ENCODE results near the gene CCDC9.

DNA sequence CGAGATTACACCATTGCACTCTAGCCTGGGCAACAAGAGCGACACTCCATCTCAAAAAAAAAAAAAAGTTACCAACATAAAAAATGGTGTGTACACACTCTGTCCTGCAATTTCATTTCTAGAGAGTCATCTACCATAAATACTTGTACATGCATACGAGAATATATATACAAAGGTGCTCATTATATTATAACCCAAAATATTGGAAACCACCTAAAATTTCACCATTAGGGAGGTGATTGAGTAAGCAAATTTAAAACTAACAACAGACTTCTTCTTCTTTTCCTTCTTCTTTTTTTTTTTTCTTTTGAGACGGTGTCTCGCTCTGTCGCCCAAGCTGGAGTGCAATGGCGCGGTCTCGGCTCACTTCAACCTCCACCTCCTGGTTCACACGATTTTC, 45.9 kb downstream of the CCDC9 start:
- TF ChIP-seq, protein P1, sequence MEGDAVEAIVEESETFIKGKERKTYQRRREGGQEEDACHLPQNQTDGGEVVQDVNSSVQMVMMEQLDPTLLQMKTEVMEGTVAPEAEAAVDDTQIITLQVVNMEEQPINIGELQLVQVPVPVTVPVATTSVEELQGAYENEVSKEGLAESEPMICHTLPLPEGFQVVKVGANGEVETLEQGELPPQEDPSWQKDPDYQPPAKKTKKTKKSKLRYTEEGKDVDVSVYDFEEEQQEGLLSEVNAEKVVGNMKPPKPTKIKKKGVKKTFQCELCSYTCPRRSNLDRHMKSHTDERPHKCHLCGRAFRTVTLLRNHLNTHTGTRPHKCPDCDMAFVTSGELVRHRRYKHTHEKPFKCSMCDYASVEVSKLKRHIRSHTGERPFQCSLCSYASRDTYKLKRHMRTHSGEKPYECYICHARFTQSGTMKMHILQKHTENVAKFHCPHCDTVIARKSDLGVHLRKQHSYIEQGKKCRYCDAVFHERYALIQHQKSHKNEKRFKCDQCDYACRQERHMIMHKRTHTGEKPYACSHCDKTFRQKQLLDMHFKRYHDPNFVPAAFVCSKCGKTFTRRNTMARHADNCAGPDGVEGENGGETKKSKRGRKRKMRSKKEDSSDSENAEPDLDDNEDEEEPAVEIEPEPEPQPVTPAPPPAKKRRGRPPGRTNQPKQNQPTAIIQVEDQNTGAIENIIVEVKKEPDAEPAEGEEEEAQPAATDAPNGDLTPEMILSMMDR (IDR thresholded peaks at IDR 0.05) = no peak
- no peak for TF ChIP-seq POLR2A (IDR thresholded peaks at IDR 0.05)

All from esophagus squamous epithelium (tissue), 4 donors.